Ascending aorta (tissue), 2 donors: ENCODE results near the gene KRT3. TPM values are rescaled to one million over a fixed set of nuclear protein-coding genes. Genes with fewer than 3 reads are reported as not detected.

Source experiments
- DNase-seq, 2 donors: peaks; one replicate each; pipeline ENCODE4 v3.0.0-alpha.2; 2019; ENCODE audit warnings: low spot score in 2 of 2
- H3K27ac ChIP-seq, 2 donors: fragments of 200-600 bp; sonication (generic); one replicate each; pipeline ENCODE4 v1.5.1; 2016 to 2017; ENCODE audit warnings: mild to moderate bottlenecking in 1 of 2
- H3K27me3 ChIP-seq: fragments of 200-600 bp; sonication (generic); one replicate; pipeline ENCODE4 v1.5.1; 2017
- H3K36me3 ChIP-seq, 2 donors: fragments of 200-600 bp; sonication (generic); one replicate each; pipeline ENCODE4 v1.5.1; 2016
- H3K4me1 ChIP-seq, 2 donors: fragments of 200-600 bp; sonication (generic); one replicate each; pipeline ENCODE4 v1.5.1; 2016 to 2017; ENCODE audit warnings: mild to moderate bottlenecking in 1 of 2
- H3K4me3 ChIP-seq, 2 donors: fragments of 200-600 bp; sonication (generic); one replicate each; pipeline ENCODE4 v1.5.1; 2016 to 2017; ENCODE audit warnings: mild to moderate bottlenecking in 1 of 2
- H3K9me3 ChIP-seq, 2 donors: fragments of 200-600 bp; sonication (generic); one replicate each; pipeline ENCODE4 v1.5.1; 2016
- intact Hi-C: fragments of 100-400 bp; cut with DNase I; formaldehyde crosslinking; loops from one replicate; pipeline ENCODE4 v1.15.1; 2023
- total RNA-seq: library from RNA; depleted of rRNA; stranded (reverse); fragments of >200 nt; gene quantifications from one replicate; pipeline ENCODE4 v1.1.0, GENCODE V29; 2016
- TF ChIP-seq, protein P1 (sequence below), 3 experiments: fragments of 200-600 bp in 2 of 3; fragments of 450-650 bp in 1 of 3; sonication (generic) in 2 of 3; IDR thresholded peaks; one replicate each; pipeline ENCODE4 v1.5.1; 2016 to 2019; ENCODE audit warnings: antibody characterized with exemption in 3 of 3, mild to moderate bottlenecking in 1 of 3, moderate library complexity in 1 of 3

Gene KRT3
- total RNA-seq, 1 donor from 2014 or later: not detected

DNA sequence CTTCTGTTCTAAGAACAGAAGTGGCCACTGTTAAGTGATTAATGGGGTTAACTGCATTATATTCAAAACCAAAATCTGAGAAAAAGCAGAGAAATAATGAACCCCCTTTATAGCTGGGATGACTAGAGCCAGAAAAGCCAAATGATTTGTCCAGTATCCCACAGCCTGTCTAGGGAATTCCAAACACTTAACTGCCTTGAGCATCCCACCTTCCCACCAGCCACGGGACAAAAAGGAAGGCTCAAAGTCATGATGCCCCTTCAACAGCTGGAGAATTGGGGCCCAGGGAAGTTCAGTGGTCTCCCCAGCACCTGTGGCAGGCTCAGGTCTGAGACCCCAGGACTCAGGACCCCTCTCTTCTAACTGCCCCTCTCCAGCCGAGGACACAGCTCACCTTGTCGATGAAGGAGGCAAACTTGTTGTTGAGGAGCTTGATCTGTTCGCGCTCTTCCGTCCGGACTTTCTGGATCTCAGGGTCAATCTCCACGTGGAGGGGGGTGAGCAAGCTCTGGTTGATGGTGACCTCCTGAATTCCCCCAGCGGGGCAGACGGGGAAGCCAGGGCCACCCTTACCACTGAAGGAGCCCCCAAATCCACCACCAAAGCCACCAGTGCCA, 17.4 kb upstream of the KRT3 start:
- no peak for DNase-seq
- TF ChIP-seq, protein P1, sequence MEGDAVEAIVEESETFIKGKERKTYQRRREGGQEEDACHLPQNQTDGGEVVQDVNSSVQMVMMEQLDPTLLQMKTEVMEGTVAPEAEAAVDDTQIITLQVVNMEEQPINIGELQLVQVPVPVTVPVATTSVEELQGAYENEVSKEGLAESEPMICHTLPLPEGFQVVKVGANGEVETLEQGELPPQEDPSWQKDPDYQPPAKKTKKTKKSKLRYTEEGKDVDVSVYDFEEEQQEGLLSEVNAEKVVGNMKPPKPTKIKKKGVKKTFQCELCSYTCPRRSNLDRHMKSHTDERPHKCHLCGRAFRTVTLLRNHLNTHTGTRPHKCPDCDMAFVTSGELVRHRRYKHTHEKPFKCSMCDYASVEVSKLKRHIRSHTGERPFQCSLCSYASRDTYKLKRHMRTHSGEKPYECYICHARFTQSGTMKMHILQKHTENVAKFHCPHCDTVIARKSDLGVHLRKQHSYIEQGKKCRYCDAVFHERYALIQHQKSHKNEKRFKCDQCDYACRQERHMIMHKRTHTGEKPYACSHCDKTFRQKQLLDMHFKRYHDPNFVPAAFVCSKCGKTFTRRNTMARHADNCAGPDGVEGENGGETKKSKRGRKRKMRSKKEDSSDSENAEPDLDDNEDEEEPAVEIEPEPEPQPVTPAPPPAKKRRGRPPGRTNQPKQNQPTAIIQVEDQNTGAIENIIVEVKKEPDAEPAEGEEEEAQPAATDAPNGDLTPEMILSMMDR (IDR thresholded peaks at IDR 0.05): no peak
- Histone ChIP-seq H3K9me3 (no peaks in the 10 kb centered on the region), H3K27me3 (no peaks in the 10 kb centered on the region), H3K27ac (no peak overlapping the region), H3K36me3 (no peaks in the 10 kb centered on the region), H3K4me3 (no peak overlapping the region), H3K4me1 (no peaks in the 10 kb centered on the region)
- intact Hi-C loops: no loop called here

DNA sequence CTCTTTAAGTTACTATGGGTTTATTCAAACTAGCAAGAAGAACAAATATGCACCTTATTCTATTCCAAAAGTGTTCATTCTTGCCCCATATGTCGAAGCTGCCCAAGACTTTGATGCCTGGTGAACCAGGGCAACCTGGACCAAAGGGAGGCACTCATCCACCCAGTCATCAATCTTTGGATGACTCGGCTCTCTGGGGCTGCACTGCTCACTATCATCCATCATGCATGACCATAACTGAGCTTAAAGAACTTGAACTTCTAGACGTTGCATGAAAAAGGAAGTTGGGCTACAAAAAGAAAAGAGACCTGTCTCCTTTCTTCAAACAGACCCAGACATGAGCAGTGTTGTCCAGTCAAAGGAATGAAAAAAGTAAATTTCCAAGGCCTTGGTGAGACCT, 16.8 kb upstream of the KRT3 start:
- DNase-seq: no peak
- Histone ChIP-seq H3K4me3 (no peak overlapping the region), H3K27ac (no peak overlapping the region), H3K27me3 (no peaks in the 10 kb centered on the region), H3K4me1 (no peaks in the 10 kb centered on the region), H3K9me3 (no peaks in the 10 kb centered on the region), H3K36me3 (no peaks in the 10 kb centered on the region)
- TF ChIP-seq, protein P1 (IDR thresholded peaks at IDR 0.05): no peak
- intact Hi-C loops: no loop called here

DNA sequence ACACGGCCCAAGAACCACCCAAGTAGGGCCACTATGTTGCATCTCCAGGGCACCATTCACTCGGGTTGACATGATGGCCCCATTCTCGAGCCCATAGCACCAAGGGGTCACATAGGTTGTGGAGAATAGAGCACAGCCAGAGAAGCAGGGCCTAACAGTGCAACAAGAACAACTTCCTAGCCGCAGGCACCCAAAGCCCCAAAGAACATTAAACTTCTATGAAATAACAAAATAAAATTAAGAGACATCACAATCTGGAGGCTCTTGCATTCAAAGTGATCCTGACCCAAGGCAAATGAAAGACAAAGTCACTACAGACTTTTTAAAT, 16.1 kb upstream of the KRT3 start:
- Histone ChIP-seq H3K4me3 (no peak overlapping the region), H3K4me1 (no peaks in the 10 kb centered on the region), H3K9me3 (no peaks in the 10 kb centered on the region), H3K27ac (no peak overlapping the region), H3K27me3 (no peaks in the 10 kb centered on the region), H3K36me3 (no peaks in the 10 kb centered on the region)
- TF ChIP-seq, protein P1 (IDR thresholded peaks at IDR 0.05): no peak
- intact Hi-C loops: no loop called here
- DNase-seq: no peak

DNA sequence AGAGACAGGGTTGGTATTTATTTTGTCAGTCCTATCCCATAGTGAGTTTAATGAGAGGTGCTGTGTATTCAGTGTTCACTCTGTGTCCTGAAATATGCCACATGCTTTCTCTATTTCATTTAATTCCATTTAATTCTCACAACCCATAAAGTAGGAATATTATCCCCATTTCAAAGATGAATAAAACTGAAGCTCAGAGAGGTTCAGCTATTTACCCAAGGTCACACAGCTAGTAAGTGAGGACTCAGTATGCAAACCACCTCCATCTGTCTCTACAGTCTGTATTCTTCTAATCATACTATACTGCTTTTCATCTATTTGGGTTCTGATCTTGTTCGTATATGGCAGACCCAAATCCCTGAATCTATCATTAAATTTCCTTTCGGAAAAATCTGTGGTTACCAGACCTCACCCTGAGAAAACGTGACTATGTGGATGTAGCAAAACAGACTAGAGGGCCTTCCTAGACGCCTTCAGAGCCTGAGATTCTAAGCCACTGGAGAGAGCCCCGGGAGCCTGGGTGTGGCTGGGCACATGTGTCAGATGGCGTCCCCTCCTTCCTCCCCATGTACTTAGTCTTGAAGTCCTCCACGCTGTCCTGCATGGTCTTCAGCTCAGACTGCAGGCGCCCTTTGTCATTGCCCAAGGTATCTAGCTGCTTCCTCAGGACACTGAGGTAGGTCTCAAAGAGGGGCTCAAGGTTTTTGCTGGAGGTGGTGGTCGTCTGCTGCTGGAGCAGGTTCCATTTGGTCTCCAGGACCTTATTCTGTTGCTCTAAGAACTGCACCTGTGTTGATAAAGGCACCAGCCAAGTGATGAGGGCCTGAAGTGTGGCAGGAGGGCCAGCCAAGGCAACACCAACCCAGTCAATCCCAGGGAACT, 15.5 kb upstream of the KRT3 start:
- no peak overlapping the region for H3K4me3 ChIP-seq
- H3K27ac ChIP-seq: no peak overlapping the region
- H3K4me1 ChIP-seq: no peaks in the 10 kb centered on the region
- TF ChIP-seq, protein P1 (IDR thresholded peaks at IDR 0.05): no peak
- DNase-seq: no peak
- no peaks in the 10 kb centered on the region for H3K27me3 ChIP-seq
- H3K9me3 ChIP-seq: no peaks in the 10 kb centered on the region
- intact Hi-C loops: no loop called here
- no peaks in the 10 kb centered on the region for H3K36me3 ChIP-seq

DNA sequence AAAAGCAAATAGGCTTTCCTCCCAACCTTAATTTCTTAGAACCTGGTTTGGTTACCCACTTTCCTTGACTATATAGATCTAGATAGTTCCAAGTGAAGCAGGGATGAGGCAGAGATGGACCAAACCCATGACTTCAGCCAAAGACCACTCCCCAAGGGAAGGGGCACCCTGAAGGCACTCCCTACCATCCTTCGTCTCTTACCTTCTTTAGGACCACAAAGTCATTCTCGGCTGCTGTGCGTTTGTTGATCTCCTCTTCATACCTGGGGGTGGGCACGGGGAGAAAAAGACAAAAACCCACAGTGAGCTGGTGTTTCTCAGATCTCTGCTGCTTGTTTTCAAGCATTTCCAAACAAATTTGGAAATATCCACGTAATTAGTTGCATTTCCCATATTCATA, 14.6 kb upstream of the KRT3 start:
- TF ChIP-seq, protein P1 (IDR thresholded peaks at IDR 0.05): no peak
- H3K27me3 ChIP-seq: no peaks in the 10 kb centered on the region
- no peak overlapping the region for H3K4me3 ChIP-seq
- no peak overlapping the region for H3K27ac ChIP-seq
- H3K9me3 ChIP-seq: no peaks in the 10 kb centered on the region
- no peaks in the 10 kb centered on the region for H3K36me3 ChIP-seq
- intact Hi-C loops: no loop called here
- no peaks in the 10 kb centered on the region for H3K4me1 ChIP-seq
- no peak for DNase-seq
